Measurements from ENCODE around the gene TRIM13.
A peak's percentile ranks its signal among the peaks of the same experiment; 100 is the strongest.
"Not testable (repeated sequence)": the region's sequence is repeated elsewhere in the genome, so short reads cannot be mapped to it uniquely, and the experiment has no call there.

The TRIM13 gene

GRCh38 chr13:49976314-49977258 is 20.3 kb upstream of the TRIM13 start:
- H3K27me3 ChIP-seq (replicated peaks; ENCODE audit: control insufficient read depth, insufficient read depth, low read length): no peaks in the 10 kb centered on the region
- H3K36me3 ChIP-seq (ENCODE audit: control insufficient read depth, insufficient read depth, low read length): no peaks in the 10 kb centered on the region
- peak; percentile 81 for TF ChIP-seq CTCF (IDR thresholded peaks at IDR 0.05; ENCODE audit: insufficient read depth, low read length, poor library complexity, severe bottlenecking)
- H3K4me3 ChIP-seq (replicated peaks; ENCODE audit: low read depth, low read length): no peak overlapping the region
- no peak for DNase-seq (ENCODE audit: extremely low read depth, insufficient read length)

- Histone ChIP-seq H3K4me3 (replicated peaks; ENCODE audit: low read depth, low read length) (no peak overlapping the region), H3K27me3 (replicated peaks; ENCODE audit: control insufficient read depth, insufficient read depth, low read length) (no peaks in the 10 kb centered on the region), H3K36me3 (ENCODE audit: control insufficient read depth, insufficient read depth, low read length) (no peaks in the 10 kb centered on the region)
- no peak for TF ChIP-seq CTCF (IDR thresholded peaks at IDR 0.05; ENCODE audit: insufficient read depth, low read length, poor library complexity, severe bottlenecking)
- DNase-seq (ENCODE audit: extremely low read depth, insufficient read length): no peak
Measured at GRCh38 chr13:49977992-49978391, 18.9 kb upstream of the TRIM13 start.

GRCh38 chr13:49980266-49980665 is 16.6 kb upstream of the TRIM13 start:
- DNase-seq (ENCODE audit: extremely low read depth, insufficient read length): no peak
- TF ChIP-seq CTCF (IDR thresholded peaks at IDR 0.05; ENCODE audit: insufficient read depth, low read length, poor library complexity, severe bottlenecking): no peak
- H3K27me3 ChIP-seq (replicated peaks; ENCODE audit: control insufficient read depth, insufficient read depth, low read length): no peaks in the 10 kb centered on the region
- H3K36me3 ChIP-seq (ENCODE audit: control insufficient read depth, insufficient read depth, low read length): no peaks in the 10 kb centered on the region
- no peak overlapping the region for H3K4me3 ChIP-seq (replicated peaks; ENCODE audit: low read depth, low read length)

GRCh38 chr13:49985129-49985528 is 11.7 kb upstream of the TRIM13 start:
- Histone ChIP-seq H3K4me3 (replicated peaks; ENCODE audit: low read depth, low read length) (no peak overlapping the region), H3K27me3 (replicated peaks; ENCODE audit: control insufficient read depth, insufficient read depth, low read length) (no peaks in the 10 kb centered on the region), H3K36me3 (ENCODE audit: control insufficient read depth, insufficient read depth, low read length) (no peaks in the 10 kb centered on the region; the same call in 1 of the 2 replicates)
- no peak for TF ChIP-seq CTCF (IDR thresholded peaks at IDR 0.05; ENCODE audit: insufficient read depth, low read length, poor library complexity, severe bottlenecking)
- DNase-seq (ENCODE audit: extremely low read depth, insufficient read length): no peak

GRCh38 chr13:49986471-49986870 is 10.4 kb upstream of the TRIM13 start:
- no peak overlapping the region for H3K4me3 ChIP-seq (replicated peaks; ENCODE audit: low read depth, low read length)
- no peaks in the 10 kb centered on the region; the same call in 1 of the 2 replicates for H3K36me3 ChIP-seq (ENCODE audit: control insufficient read depth, insufficient read depth, low read length)
- TF ChIP-seq CTCF (IDR thresholded peaks at IDR 0.05; ENCODE audit: insufficient read depth, low read length, poor library complexity, severe bottlenecking): no peak
- DNase-seq (ENCODE audit: extremely low read depth, insufficient read length): no peak
- no peaks in the 10 kb centered on the region for H3K27me3 ChIP-seq (replicated peaks; ENCODE audit: control insufficient read depth, insufficient read depth, low read length)

GRCh38 chr13:49990612-49991011 is 6.2 kb upstream of the TRIM13 start:
- H3K36me3 ChIP-seq (ENCODE audit: control insufficient read depth, insufficient read depth, low read length); H3K4me3 ChIP-seq (replicated peaks; ENCODE audit: low read depth, low read length); H3K27me3 ChIP-seq (replicated peaks; ENCODE audit: control insufficient read depth, insufficient read depth, low read length); DNase-seq (ENCODE audit: extremely low read depth, insufficient read length): not testable (repeated sequence)
